HG02623 (cell line): ENCODE data around the gene ABO.
"Not testable (repeated sequence)": the region's sequence is repeated elsewhere in the genome, so short reads cannot be mapped to it uniquely, and the experiment has no call there.

Experiments used
- ATAC-seq: cut with Tn5 transposase; IDR thresholded peaks from one replicate; pipeline ENCODE4 v1.9.1; 2021; ENCODE audit warnings: moderate library complexity; ENCODE audit not compliant: unreplicated experiment

ABO gene

DNA sequence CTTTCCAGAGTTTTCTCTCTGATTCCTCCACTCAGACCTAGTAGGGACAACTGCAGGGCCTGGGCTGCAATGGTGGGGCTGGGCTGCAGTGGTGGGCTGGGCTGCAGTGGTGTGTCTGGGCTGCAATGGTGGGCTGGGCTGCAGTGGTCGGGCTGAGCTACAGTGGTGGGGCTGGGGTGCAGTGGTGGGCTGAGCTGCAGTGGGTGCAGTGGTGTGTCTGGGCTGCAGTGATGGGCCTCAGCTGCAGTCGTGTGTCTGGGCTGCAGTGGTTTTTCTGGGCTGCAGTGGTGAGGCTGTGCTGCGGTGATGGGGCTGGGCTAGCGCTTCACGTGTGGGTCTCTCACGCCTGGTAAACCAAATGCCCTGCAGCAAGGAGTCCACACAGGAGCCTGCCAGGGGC, 27.4 kb downstream of the ABO start:
- no peak for ATAC-seq

DNA sequence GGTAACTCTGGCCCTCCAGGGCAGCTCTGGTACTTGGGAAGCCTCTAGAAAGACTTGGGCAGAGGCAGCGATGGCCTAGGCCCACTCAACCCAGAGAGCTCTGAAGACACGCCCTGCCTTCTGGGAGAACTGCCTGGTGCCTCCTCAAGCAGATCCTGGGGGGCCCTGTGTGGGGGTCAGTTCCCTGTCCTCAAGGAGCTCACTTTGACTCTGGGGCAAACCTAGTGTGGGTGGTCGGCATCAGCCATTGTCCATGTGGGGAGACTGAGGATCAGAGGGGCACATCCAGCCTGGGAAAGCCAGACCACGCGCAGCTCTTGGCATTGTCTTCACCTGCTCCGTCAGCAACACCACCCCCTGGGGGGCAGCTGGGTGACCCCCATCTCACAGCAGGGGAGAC, 28.0 kb downstream of the ABO start:
- no peak for ATAC-seq

DNA sequence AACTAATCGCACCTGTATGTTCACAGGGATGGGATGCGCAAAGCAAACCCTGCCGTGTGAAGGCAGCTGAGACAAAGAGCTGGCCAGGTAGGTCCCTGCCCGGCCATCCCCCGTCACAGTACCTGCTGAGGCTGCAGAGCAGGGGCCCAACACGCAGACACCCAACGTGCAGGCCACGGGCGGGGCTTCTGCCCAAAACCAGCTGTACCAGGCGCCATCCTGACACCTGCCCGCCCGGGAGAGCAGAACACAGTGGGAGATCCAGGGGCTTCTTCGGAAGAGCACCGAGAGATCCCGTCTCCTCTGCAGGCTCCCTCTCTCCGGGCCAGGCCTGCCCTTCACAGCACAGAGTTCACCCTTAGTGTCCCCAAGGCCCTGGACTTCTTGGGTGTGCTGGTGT, 28.4 kb downstream of the ABO start:
- ATAC-seq, result no peak

DNA sequence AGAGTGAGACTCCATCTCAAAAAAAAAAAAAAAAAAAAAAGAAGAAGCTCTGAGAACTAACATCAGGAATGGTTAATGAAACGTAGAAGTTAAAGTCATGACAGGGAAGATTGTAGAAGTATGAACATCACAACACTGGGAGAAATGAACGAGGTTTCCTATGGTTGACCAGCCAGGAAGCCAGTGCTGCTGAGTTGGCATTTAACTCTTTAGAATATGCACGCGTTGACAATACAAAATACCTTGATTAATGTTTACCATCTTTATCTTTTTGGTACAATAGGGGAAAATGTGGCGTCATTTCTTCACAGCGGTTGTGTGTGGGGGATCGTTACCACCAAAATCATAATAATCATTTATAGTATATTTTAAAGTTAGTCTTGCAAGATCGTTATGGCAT, 32.0 kb downstream of the ABO start:
- no peak for ATAC-seq

DNA sequence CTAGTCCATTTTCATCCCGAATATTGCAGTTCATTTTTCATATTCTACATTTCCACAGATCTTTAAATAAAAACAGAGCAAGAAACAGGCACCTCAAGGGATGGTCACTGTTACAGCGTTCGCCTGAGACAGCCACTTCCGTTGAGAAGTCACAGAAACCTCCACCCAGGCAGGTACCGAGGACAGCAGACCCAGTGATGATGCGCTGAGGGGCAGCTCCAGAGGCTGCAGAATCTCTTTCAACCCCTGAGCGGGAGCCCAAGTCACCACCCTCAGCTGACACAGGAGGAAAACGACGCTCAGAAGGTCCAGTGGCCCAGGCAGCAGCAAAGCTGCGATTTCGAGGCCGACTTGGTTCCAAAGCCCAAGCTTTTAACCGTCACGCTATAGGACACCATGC, 32.8 kb downstream of the ABO start:
- no peak for ATAC-seq

DNA sequence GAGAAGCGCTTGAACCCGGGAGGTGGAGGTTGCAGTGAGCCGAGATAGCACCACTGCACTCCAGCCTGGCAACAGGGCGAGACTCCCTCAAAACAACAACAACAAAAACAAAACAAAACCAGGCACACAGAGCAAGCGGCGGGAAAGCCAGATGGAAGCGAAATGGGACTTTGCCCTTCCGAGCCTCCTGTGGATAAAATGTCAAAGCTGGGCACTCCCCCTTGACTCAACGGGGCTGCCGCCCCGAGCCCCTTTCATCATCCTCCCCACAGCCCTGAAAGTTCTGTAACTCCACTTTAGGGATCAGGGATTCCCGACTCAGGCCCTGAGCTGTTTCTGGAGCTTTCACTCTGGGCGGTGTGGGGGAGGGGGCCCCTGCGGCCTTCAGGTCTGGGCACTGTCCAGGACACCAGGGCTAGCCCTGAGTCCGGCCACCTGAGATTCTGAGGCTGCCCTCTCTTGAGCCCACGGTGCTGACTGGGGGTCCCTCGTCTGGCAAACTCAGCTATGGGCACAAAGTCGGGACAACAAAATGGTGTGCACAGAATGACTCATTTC, 35.4 kb downstream of the ABO start:
- no peak for ATAC-seq

DNA sequence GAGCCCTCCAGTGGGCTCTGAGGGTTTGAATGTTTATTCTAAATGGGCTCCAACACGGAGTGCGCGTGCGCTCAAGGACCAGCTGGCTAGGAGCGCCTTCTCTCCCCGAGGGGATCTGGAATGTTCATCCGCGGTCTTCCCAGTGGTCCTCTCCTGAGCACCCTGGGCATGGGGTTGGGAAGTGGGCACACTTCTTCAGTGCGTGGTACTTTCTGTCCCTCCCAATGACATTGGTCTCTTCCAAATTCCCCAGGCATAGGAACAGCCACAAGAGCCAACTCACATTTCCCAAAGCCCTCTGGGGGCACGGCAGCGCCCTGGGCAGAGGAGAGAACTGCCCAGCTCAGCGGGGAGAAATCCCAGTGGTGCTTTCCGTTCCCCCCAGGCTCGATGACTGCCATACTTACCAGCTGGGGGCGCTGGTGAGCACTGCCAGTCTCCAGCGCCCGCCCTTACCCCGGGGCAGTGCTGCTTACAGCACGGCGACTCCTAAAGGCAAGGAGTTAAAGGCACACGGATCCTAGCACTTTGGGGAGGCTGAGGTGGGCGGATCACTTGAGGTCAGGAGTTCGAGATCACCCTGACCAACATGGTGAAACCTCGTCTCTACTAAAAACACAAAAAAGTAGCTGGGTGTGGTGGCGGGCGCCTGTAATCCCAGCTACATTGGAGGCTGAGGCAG, 36.0 kb downstream of the ABO start:
- ATAC-seq, result no peak

DNA sequence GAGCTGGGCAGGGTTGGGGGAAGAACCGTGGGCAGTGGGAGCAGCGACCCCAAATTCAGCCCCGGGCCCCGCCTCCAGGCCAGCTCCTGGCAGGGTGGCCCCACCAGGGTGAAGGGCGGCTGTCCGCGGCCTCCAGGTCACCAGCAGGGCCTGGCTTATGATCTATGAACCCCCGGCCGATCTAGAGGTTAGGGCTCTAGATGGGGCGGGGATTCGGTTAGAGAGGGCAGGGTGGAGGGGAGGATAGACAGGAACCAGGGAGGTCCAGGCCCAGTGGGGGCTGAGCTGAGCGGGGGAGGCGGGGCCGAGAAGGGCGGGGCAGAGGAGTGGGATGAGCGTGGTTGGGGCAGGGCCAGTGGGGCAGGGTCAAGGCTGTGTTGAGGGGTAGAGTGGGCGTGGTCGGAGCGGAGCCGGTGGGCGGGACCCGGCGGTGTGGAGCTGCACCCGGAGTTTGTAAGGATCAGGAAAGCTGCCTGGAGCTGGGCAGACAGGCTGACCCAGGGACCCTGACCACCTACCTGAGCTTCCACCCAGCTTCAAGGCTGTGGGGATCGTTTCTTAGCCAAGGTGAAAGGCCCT, 36.6 kb downstream of the ABO start:
- no peak for ATAC-seq

DNA sequence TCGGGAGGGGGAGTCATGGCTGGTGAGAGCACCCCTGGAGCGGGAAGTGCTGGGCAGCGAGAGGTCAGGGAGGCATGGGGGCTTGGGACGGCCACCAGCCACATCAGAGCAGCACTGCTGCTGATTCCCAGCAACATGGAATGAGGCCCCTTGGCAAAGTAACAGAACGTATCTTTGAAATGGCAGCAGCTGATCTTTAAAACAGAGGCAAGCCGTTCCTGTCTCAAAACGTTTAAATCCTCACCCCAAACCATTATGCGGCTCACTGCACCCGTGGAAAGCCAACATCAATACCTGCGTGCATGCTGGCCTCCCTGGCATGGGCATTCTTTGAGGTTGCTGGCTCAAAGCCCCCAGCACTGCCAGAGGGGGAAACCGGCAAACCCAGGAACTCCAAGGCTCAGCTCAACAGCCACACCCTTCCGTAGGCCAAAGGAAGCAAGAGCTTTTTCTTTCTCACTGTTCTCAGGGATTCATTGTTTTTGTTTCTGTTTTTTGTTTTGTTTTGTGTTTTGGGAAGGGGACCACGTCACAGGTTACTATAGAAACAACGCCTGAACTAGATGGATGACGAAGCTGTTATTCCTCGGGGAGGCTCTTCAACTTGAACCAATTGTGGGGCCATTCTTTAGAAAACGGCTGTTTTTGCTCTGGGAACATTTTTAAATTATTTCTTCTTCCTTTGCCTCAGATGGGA, 37.8 kb downstream of the ABO start:
- no peak for ATAC-seq

DNA sequence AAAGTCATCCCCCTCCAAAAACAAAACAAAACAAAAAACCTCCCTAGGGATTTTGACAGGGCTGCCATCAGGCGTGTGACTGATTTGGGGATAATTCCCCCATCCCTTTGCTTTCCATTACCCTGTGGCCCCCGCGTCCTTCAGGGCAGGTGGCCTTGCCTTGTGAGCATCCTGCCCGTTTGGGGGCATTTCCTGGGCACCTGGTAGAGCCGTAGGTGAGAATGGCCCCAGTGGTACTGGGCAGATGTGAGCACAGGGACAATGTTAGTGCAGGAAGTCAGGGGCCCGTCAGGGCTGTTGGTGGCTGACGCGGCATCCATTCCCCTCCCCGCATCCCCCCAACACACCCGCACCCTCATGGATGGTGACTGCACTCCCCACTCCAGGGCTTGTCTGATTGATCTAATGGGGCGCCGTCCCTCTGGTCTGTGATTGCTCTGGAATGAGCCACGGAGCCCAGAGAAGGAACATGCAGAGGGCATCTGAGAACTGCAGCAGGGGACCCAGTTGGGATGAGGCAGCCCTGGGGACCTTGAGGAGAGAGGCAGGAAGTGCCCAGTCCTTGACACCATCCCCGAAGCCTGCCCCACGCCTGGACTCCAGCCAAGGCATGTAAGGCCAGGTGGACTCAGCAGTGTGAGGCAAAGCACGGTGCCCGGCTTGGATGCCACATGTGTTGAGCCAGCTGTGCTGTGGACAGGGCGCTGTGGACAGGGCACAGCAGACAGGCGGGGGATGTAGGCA, 38.5 kb downstream of the ABO start:
- ATAC-seq, result not testable (repeated sequence)

DNA sequence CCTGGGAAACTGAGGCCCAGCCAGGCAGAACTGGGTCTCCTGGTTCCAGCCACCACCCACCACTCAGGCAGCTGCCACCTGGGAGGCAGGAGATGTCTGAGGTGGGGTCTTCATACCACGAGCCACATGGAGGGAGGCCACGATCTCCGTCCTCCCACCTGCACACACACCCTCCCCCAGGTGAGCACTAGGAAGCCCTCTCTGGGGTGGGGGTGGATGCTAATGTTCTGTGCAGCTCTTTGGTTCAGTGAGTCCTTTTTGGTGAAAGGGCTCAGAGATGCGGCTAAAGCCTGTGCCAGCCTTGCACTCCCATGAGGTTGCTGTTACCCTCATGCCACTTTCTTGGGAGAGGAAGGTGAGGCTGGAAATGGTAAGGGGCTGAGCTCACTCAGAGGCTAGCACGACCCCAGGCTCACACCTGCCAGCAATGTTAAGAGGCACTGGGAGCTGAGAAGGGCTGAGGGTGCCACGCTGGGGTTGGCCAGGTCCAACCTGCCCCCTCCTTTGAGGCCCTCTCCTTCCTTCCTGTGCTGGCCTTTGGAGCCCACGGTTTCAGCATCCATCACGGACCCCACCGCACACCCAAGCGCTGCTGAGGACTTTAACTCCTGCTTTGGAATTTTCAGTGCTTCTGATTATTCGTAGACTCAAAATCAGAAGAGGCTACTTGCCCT, 39.3 kb downstream of the ABO start:
- ATAC-seq, result no peak

DNA sequence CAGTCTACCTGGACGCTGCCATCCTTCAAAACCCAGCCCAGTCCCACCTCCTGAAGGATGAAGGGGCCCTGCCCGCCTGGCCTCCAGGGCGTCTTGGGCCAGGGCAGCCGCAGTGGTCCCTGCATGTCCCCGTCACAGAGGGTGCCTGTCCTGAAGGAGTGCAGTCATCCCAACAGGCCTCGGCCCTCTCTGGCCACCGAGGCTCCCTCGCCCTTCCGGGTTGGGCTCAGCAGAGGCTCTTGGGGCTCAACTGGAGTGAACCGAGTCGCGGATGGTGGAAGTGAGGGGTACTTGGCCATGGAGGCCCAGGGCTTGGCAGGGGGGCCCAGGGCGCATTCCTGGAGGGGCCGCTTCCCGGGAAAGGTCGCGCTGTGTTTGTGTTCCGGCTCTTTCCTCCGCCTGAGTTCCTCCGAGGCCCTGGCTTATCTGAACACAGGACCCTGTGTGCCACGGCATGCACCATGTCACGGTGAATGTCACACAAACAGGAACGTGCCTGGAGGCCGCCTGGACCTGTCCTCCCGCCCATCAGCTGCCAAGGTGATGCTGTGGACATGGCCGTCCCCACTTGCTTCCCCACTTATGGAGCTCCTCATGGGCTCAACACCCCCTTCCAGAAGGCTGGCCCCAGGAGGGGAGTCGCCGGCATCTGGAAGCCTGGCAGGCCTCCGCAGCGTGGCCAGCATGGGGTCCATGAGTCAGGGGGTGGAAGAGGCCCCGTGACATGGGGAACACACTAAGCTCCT, 40.3 kb downstream of the ABO start:
- ATAC-seq, result no peak

DNA sequence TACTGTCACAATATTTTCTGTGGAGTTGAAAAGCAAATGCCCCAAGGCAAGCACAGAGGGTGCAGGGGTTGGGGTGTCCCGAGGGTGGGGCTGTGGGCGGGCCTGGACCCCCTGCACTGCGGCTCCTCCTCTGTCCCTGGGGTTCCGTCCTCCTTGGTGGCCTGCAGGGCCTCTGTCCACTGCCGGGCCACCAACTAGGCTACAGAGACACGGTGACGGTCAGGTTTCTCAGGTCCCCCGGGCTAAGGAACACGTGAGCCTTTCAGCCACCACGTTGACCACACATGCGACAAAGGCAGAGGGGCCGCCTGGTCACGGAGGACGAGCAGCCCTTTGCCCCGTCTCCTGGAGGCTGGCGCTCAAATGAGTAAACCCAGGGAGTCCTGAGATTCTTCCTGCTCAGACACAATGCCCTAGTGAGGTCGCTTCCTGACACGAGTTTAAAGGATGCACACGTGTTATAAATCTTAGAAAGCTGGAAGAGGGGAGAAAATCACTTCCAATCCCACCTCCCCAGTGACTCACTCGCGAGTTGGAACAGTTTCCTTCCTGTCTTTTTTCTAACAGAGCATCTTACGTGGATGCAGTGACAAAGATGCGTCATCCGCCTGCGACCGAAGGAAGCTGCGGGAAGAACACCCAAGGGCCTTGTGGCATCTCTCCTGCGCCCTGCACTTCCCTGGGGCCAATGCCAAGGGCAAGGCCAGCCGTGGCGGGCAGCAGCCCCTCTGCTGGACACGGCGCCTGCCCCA, 41.1 kb downstream of the ABO start:
- no peak for ATAC-seq

DNA sequence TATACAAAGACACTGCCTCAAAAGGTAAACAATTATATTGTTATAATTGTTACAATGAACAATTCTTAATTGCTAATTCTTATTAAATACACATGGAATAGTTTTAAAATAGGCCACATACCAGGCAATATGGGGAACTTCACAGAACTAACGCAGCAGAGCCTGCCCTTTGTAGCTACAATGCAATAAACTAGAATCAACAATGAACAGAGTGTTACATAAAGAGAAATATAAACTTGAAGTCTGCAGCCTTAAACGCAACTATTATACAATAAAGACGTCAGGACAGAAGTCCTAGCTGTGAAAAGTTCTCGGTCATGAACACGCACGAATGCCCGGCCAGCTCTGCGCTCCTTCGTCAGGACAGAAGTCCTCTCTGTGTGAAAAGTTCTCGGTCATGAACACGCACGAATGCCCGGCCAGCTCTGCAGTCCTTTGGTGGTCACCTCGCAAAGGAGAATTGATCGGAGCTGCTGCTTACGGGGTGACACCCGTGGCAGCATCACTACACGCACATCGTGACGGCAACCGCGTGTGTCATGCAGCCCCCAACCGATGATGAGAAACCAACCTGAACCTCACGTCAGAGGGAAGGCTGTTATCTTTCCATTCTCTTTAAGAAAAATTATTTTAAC, 43.0 kb downstream of the ABO start:
- ATAC-seq, result not testable (repeated sequence)

DNA sequence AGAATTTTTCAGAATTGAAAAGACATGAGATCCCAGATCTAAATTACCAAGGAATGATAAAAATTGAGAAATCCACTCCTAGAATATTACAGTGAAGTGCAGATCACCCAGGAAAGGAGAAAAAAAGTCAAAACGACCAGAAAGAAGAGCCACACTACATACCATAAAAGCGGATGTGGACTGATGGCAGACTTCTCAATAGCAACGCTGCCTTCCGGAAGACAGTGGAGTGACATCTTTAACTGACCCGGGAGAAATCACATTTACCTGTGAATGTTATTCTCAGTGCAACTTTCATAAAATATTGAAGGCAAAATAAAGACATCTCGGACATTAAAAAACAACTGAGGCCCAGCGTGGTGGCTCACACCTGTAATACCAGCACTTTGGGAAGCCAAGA, 44.5 kb downstream of the ABO start:
- ATAC-seq, result not testable (repeated sequence)

DNA sequence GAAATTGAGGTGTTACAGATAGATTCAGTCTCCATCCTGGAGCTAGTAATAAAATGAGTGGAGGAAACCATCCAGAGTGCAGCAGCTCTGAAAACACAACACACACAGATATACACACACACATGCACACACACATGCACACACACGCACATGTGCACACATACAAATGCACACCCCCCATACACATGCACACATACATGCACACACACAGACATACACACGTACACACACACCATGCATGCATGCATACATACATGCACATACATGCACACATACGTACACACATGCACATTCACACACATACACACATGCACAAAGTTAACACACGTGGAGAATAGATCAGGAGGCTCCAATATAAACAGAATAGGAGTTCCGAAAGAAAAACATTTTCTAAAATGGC, 44.9 kb downstream of the ABO start:
- no peak for ATAC-seq

DNA sequence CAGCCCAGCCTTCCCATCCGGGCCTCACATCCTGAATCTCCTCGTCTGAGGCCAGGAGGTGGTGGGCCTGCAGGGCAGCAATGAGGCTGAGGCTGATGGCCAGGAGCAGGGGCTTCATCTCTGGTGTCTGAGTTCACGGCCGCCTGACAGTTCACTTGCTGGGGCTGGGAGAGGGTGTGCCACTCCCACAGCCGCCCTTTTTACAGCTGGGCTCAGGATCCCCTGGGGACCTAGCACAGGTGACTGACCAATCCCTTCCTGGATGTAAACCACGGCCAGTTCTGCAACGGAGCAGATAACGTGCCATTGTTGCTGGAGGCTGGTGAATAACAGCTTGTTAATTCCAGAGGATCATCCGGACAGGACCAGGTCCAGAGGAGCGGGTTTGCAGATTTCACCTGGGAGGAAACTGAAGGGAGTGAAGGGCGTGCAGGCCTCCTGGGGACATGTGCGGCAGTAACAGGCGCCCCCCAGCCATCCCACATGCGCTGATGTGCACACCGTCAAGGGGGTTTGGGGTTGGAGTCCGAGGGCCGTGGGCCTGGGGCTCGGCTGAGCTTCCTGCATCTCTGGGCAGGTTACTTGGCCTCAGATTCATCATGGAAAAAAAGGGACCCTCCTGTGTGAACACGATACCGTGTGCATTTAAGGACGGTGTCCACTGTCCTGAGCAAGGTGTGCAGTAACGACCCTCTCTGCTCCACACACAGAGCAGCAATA, 46.4 kb downstream of the ABO start:
- not testable (repeated sequence) for ATAC-seq

DNA sequence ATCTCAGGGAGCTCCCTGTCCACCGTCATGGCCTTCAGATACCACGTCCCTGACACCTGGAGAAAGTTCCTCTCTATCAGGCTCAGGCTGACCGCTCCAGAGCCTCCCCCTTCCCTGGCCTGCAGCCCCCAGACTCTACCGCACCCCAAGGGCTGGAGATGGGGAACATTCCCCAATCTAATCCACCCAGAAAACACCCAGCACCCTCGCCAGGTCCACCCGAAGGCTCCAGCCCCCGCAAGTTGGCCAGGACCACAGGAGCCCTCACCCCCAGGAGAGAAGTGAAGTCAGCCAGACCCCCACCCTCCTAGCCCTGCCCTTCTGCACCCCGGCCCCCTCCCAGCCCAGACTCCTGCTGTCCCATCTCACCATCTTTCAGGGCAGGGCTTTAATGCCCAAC, 47.0 kb downstream of the ABO start:
- ATAC-seq, result not testable (repeated sequence)
